Tibial nerve (tissue), 3 donors: ENCODE measurements around the gene ILF2.

Source experiments
- POLR2A ChIP-seq, 2 donors: fragments of 450-650 bp; IDR thresholded peaks; one replicate each; pipeline ENCODE4 v1.6.1; 2017; ENCODE audit warnings: antibody characterized with exemption in 2 of 2, mild to moderate bottlenecking in 2 of 2, moderate library complexity in 2 of 2
- TF ChIP-seq, protein P1 (sequence below), 5 experiments: fragments of 200-600 bp in 3 of 5; fragments of 450-650 bp in 2 of 5; sonication (generic) in 3 of 5; IDR thresholded peaks; one replicate each; pipeline ENCODE4 v1.5.1; 2016 to 2019; ENCODE audit warnings: antibody characterized with exemption in 5 of 5, mild to moderate bottlenecking in 3 of 5, moderate library complexity in 2 of 5

DNA sequence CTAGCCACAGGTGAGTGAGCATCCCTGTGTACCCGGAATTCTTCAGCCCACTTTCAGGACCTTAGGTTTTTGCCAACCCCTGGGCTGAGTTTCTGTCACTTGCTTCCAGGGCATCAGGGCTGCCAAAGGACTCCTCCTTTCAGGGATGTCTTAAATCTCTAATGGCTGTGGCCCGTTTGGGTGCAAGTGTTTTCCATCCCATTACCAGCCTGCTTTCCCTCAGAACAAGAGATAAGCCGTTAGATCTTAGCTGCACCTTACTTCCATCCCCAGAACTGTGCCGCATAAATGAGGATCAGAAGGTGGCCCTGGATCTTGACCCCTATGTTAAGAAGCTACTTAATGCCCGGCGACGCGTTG is 11.6 kb downstream of the ILF2 start:
- no peak for TF ChIP-seq POLR2A (IDR thresholded peaks at IDR 0.05)
- TF ChIP-seq, protein P1, sequence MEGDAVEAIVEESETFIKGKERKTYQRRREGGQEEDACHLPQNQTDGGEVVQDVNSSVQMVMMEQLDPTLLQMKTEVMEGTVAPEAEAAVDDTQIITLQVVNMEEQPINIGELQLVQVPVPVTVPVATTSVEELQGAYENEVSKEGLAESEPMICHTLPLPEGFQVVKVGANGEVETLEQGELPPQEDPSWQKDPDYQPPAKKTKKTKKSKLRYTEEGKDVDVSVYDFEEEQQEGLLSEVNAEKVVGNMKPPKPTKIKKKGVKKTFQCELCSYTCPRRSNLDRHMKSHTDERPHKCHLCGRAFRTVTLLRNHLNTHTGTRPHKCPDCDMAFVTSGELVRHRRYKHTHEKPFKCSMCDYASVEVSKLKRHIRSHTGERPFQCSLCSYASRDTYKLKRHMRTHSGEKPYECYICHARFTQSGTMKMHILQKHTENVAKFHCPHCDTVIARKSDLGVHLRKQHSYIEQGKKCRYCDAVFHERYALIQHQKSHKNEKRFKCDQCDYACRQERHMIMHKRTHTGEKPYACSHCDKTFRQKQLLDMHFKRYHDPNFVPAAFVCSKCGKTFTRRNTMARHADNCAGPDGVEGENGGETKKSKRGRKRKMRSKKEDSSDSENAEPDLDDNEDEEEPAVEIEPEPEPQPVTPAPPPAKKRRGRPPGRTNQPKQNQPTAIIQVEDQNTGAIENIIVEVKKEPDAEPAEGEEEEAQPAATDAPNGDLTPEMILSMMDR (IDR thresholded peaks at IDR 0.05): no peak
